NB4 (cell line): ENCODE results near the gene RARB.

Experiments
- CTCF ChIP-seq: IDR thresholded peaks from one replicate; pipeline ENCODE4 v1.5.1; 2012; ENCODE audit warnings: low read depth, low read length
- MAX ChIP-seq: IDR thresholded peaks from 2 replicates; pipeline ENCODE4 v1.6.1; 2011; ENCODE audit warnings: low read depth, low read length
- POLR2A ChIP-seq: IDR thresholded peaks from 2 replicates; pipeline ENCODE4 v1.6.1; 2011; ENCODE audit warnings: mild to moderate bottlenecking; ENCODE audit not compliant: insufficient read length; ENCODE audit errors: extremely low read depth

GRCh38 chr3:25380222-25380739 is 47.8 kb upstream of the RARB start:
- TF ChIP-seq MAX, result no peak
- no peak for TF ChIP-seq POLR2A
- no peak for TF ChIP-seq CTCF
